ENCODE results near the gene HSF5. TPM values are rescaled to one million over a fixed set of nuclear protein-coding genes. Genes with fewer than 3 reads are reported as not detected.

Gene HSF5
- total RNA-seq, 2 experiments from 2014 or later: 1.6 to 1.7 TPM

GRCh38 chr17:58513267-58513964 is 25.2 kb upstream of the HSF5 start:
- Histone ChIP-seq H3K27ac (ENCODE audit: low read depth in 1 of 2, low read length in 2 of 2) (no peak overlapping the region), H3K9me3 (ENCODE audit: control insufficient read depth in 1 of 2, insufficient read depth in 1 of 2, low read length in 2 of 2) (no peaks in the 10 kb centered on the region), H3K36me3 (ENCODE audit: insufficient read depth, low read length) (peaks cover 47% of the 10 kb centered on the region), H3K27me3 (ENCODE audit: control insufficient read depth in 1 of 2, insufficient read depth in 2 of 2, low read length in 2 of 2) (no peaks in the 10 kb centered on the region), H3K4me3 (ENCODE audit: low read length) (peak overlapping the region; percentile 71), H3K4me1 (ENCODE audit: insufficient read depth, low read length) (peaks cover 39% of the 10 kb centered on the region)
- Mint-ChIP-seq H3K27ac (peak overlapping the region; percentile 58), H3K27me3 (no peaks in the 10 kb centered on the region), H3K4me3 (peak overlapping the region; percentile 87), H3K36me3 (ENCODE audit: low read depth) (peaks cover 69% of the 10 kb centered on the region), H3K9me3 (no peaks in the 10 kb centered on the region), H3K4me1 (ENCODE audit: low read depth) (peaks cover 54% of the 10 kb centered on the region)
- DNase-seq (peak in 2 of 14 experiments; percentile 64 to 75), ATAC-seq (ENCODE audit: poor library complexity) (no peak)
- TF ChIP-seq CTCF (IDR thresholded peaks at IDR 0.05): no peak
- CTCF ChIA-PET: no interaction called here
- POLR2A ChIA-PET: interaction anchor here (1.1 to 2.9 kb wide), 4 partner anchors 26 to 593 kb away, joined by 3 to 8 read pairs (median 6); partner anchors contain the start of gene TRIM37
- intact Hi-C loops (cut with DNase I, micrococcal nuclease): loop anchor here (2.0 to 10.0 kb wide), 7 partner anchors 161 to 1881 kb away; partner anchors contain the start of genes C17orf67 (in 1 of the 2), DGKE (in 1 of the 2), DYNLL2 (in 1 of the 2) and SRSF1 (in 1 of the 2)

- Histone ChIP-seq H3K36me3 (ENCODE audit: insufficient read depth, low read length) (peaks cover 78% of the 10 kb centered on the region), H3K4me1 (ENCODE audit: insufficient read depth, low read length) (peaks cover 26% of the 10 kb centered on the region), H3K27me3 (ENCODE audit: control insufficient read depth in 1 of 2, insufficient read depth in 2 of 2, low read length in 2 of 2) (no peaks in the 10 kb centered on the region), H3K4me3 (ENCODE audit: low read length) (no peak overlapping the region), H3K9me3 (ENCODE audit: control insufficient read depth in 1 of 2, insufficient read depth in 1 of 2, low read length in 2 of 2) (no peaks in the 10 kb centered on the region), H3K27ac (ENCODE audit: low read depth in 1 of 2, low read length in 2 of 2) (no peak overlapping the region)
- Mint-ChIP-seq H3K4me1 (ENCODE audit: low read depth) (peaks cover 29% of the 10 kb centered on the region), H3K9me3 (no peaks in the 10 kb centered on the region), H3K36me3 (ENCODE audit: low read depth) (peaks cover 87% of the 10 kb centered on the region), H3K4me3 (no peak overlapping the region), H3K27me3 (no peaks in the 10 kb centered on the region), H3K27ac (no peak overlapping the region)
- DNase-seq: no peak
- no peak for ATAC-seq (ENCODE audit: poor library complexity)
- intact Hi-C loops (cut with DNase I, micrococcal nuclease): loop anchor here (5.0 to 10.0 kb wide), 6 partner anchors 175 to 1885 kb away; partner anchors contain the start of genes C17orf67 (in 1 of the 2), DGKE (in 1 of the 2), DYNLL2 (in 1 of the 2) and SRSF1 (in 1 of the 2)
- ChIA-PET CTCF (no interaction called here), POLR2A (no interaction called here)
- no peak for TF ChIP-seq CTCF (IDR thresholded peaks at IDR 0.05)
Observed at GRCh38 chr17:58510075-58510474, 21.9 kb upstream of the HSF5 start.

GRCh38 chr17:58508341-58509067 is 20.3 kb upstream of the HSF5 start:
- H3K36me3 ChIP-seq (ENCODE audit: insufficient read depth, low read length): peaks cover 94% of the 10 kb centered on the region
- Mint-ChIP-seq H3K36me3 (ENCODE audit: low read depth) (peaks cover 99% of the 10 kb centered on the region), H3K4me3 (no peak overlapping the region), H3K4me1 (ENCODE audit: low read depth) (peaks cover 21% of the 10 kb centered on the region), H3K27ac (no peak overlapping the region), H3K27me3 (no peaks in the 10 kb centered on the region), H3K9me3 (no peaks in the 10 kb centered on the region)
- H3K27me3 ChIP-seq (ENCODE audit: control insufficient read depth in 1 of 2, insufficient read depth in 2 of 2, low read length in 2 of 2): no peaks in the 10 kb centered on the region
- H3K4me3 ChIP-seq (ENCODE audit: low read length): no peak overlapping the region
- CTCF ChIA-PET: no interaction called here
- intact Hi-C loops (cut with DNase I, micrococcal nuclease): no loop called here
- POLR2A ChIA-PET: no interaction called here
- no peak for TF ChIP-seq CTCF (IDR thresholded peaks at IDR 0.05)
- no peak for ATAC-seq (ENCODE audit: poor library complexity)
- H3K27ac ChIP-seq (ENCODE audit: low read depth in 1 of 2, low read length in 2 of 2): no peak overlapping the region
- no peak for DNase-seq
- H3K9me3 ChIP-seq (ENCODE audit: control insufficient read depth in 1 of 2, insufficient read depth in 1 of 2, low read length in 2 of 2): no peaks in the 10 kb centered on the region
- peaks cover 13% of the 10 kb centered on the region for H3K4me1 ChIP-seq (ENCODE audit: insufficient read depth, low read length)
